HCEC 1CT (cell line): Measurements from ENCODE around the gene CD109.
"Not testable (repeated sequence)": the region's sequence is repeated elsewhere in the genome, so short reads cannot be mapped to it uniquely, and the experiment has no call there.

Source experiments
- DNase-seq: peaks from one replicate; pipeline ENCODE4 v3.0.0-alpha.2; 2017

The CD109 gene

GRCh38 chr6:73792738-73793137 is 96.7 kb downstream of the CD109 start:
- no peak for DNase-seq

GRCh38 chr6:73796881-73797280 is 100.9 kb downstream of the CD109 start:
- DNase-seq: no peak

- DNase-seq: peak; percentile 17
Observed at GRCh38 chr6:73797861-73798260, 101.9 kb downstream of the CD109 start.

GRCh38 chr6:73798592-73798991 is 102.6 kb downstream of the CD109 start:
- DNase-seq: peak; percentile 97

- DNase-seq: no peak
Observed at GRCh38 chr6:73800997-73801396, 105.0 kb downstream of the CD109 start.

- no peak for DNase-seq
Observed at GRCh38 chr6:73801652-73802268, 105.8 kb downstream of the CD109 start.

GRCh38 chr6:73802366-73802765 is 106.4 kb downstream of the CD109 start:
- DNase-seq: no peak

- peak; percentile 96 for DNase-seq
Observed at GRCh38 chr6:73803562-73804241, 107.7 kb downstream of the CD109 start.

- DNase-seq: not testable (repeated sequence)
Observed at GRCh38 chr6:73805221-73805620, 109.2 kb downstream of the CD109 start.

GRCh38 chr6:73805982-73806381 is 110.0 kb downstream of the CD109 start:
- DNase-seq: not testable (repeated sequence)

- no peak for DNase-seq
Observed at GRCh38 chr6:73811706-73812105, 115.7 kb downstream of the CD109 start.

GRCh38 chr6:73817253-73817652 is 121.2 kb downstream of the CD109 start:
- no peak for DNase-seq

- no peak for DNase-seq
Observed at GRCh38 chr6:73823046-73823735, 127.2 kb downstream of the CD109 start.

GRCh38 chr6:73823832-73824231 is 127.8 kb downstream of the CD109 start:
- no peak for DNase-seq

GRCh38 chr6:73826571-73826970 is 130.6 kb downstream of the CD109 start:
- no peak for DNase-seq

GRCh38 chr6:73830119-73830518 is 134.1 kb downstream of the CD109 start:
- no peak for DNase-seq

GRCh38 chr6:73832313-73832712 is 136.3 kb downstream of the CD109 start:
- no peak for DNase-seq

- DNase-seq: not testable (repeated sequence)
Observed at GRCh38 chr6:73844696-73845095, 148.7 kb downstream of the CD109 start.

- not testable (repeated sequence) for DNase-seq
Observed at GRCh38 chr6:73851048-73851447, 155.0 kb downstream of the CD109 start.

- DNase-seq: peak; percentile 63
Observed at GRCh38 chr6:73854998-73855718, 159.2 kb downstream of the CD109 start.

GRCh38 chr6:73857341-73857890 is 161.4 kb downstream of the CD109 start:
- DNase-seq: no peak

- DNase-seq: no peak
Observed at GRCh38 chr6:73858376-73858775, 162.4 kb downstream of the CD109 start.

GRCh38 chr6:73860303-73860702 is 164.3 kb downstream of the CD109 start:
- DNase-seq: no peak
